HUDEP-2 (cell line): Measurements from ENCODE around the gene DDOST.
"Not testable (repeated sequence)": the region's sequence is repeated elsewhere in the genome, so short reads cannot be mapped to it uniquely, and the experiment has no call there.

Experiments
- DNase-seq, 76 experiments: peaks; one replicate each; lab custom pipeline; 2025; ENCODE audit not compliant: unreplicated experiment in 76 of 76; lab: John Stamatoyannopoulos, UW

The DDOST gene

GRCh38 chr1:20626524-20626923 lies 34.6 kb downstream of the DDOST start:
- DNase-seq: no peak

- DNase-seq: no peak
Observed at GRCh38 chr1:20626098-20626427, 35.1 kb downstream of the DDOST start.

GRCh38 chr1:20625176-20626097 lies 35.7 kb downstream of the DDOST start:
- no peak for DNase-seq

GRCh38 chr1:20624709-20625108 lies 36.5 kb downstream of the DDOST start:
- DNase-seq: no peak

- no peak for DNase-seq
Observed at GRCh38 chr1:20621012-20621411, 40.2 kb downstream of the DDOST start.

- DNase-seq: no peak
Observed at GRCh38 chr1:20619999-20620398, 41.2 kb downstream of the DDOST start.

GRCh38 chr1:20618550-20618949 lies 42.6 kb downstream of the DDOST start:
- DNase-seq: no peak

- DNase-seq: no peak
Observed at GRCh38 chr1:20616847-20617487, 44.2 kb downstream of the DDOST start.

- no peak for DNase-seq
Observed at GRCh38 chr1:20615946-20616846, 45.0 kb downstream of the DDOST start.

- no peak for DNase-seq
Observed at GRCh38 chr1:20614131-20614579, 47.0 kb downstream of the DDOST start.

GRCh38 chr1:20612221-20612746 lies 48.9 kb downstream of the DDOST start:
- peak in 6 of 76 experiments; percentile 11 to 49 (median 30) for DNase-seq

- no peak for DNase-seq
Observed at GRCh38 chr1:20611652-20612051, 49.5 kb downstream of the DDOST start.

- DNase-seq: no peak
Observed at GRCh38 chr1:20610970-20611369, 50.2 kb downstream of the DDOST start.

GRCh38 chr1:20609541-20609940 lies 51.6 kb downstream of the DDOST start:
- DNase-seq: no peak

GRCh38 chr1:20606801-20607570 lies 54.2 kb downstream of the DDOST start:
- DNase-seq: not testable (repeated sequence)

- no peak for DNase-seq
Observed at GRCh38 chr1:20604678-20605077, 56.5 kb downstream of the DDOST start.

GRCh38 chr1:20603504-20604464 lies 57.4 kb downstream of the DDOST start:
- no peak for DNase-seq

- DNase-seq: no peak
Observed at GRCh38 chr1:20602851-20603450, 58.2 kb downstream of the DDOST start.
